Nephron progenitor cell (in vitro differentiated cells): ENCODE data around the gene OBP2A.
"Not testable (repeated sequence)": the region's sequence is repeated elsewhere in the genome, so short reads cannot be mapped to it uniquely, and the experiment has no call there.

ENCODE experiments used
- DNase-seq: peaks from one replicate; pipeline ENCODE4 v3.0.0; 2021
- H3K27ac Mint-ChIP-seq: 2 replicates; pipeline ENCODE4 v1.8.0; 2021; ENCODE audit warnings: mild to moderate bottlenecking, moderate library complexity, mixed read lengths
- H3K27me3 Mint-ChIP-seq: 2 replicates; pipeline ENCODE4 v1.8.0; 2021; ENCODE audit warnings: mild to moderate bottlenecking, low read depth, mixed read lengths; ENCODE audit not compliant: poor library complexity
- H3K36me3 Mint-ChIP-seq: 2 replicates; pipeline ENCODE4 v1.8.0; 2021; ENCODE audit warnings: low read depth, mixed read lengths
- H3K4me1 Mint-ChIP-seq: 2 replicates; pipeline ENCODE4 v1.8.0; 2021; ENCODE audit warnings: mixed read lengths
- H3K4me3 Mint-ChIP-seq: 2 replicates; pipeline ENCODE4 v1.8.0; 2021; ENCODE audit warnings: mild to moderate bottlenecking, moderate library complexity, mixed read lengths
- H3K9me3 Mint-ChIP-seq: 2 replicates; pipeline ENCODE4 v1.8.0; 2021; ENCODE audit warnings: mild to moderate bottlenecking, moderate library complexity, mixed read lengths
- CTCF ChIP-seq: fragments of 200-600 bp; sonication (generic); IDR thresholded peaks from 2 replicates; pipeline ENCODE4 v1.5.0; 2021; ENCODE audit warnings: antibody characterized with exemption

Gene OBP2A

GRCh38 chr9:135533674-135534073, 12.3 kb upstream of the OBP2A start:
- H3K4me1 Mint-ChIP-seq, result peaks cover 11% of the 10 kb centered on the region
- peaks cover 23% of the 10 kb centered on the region for H3K9me3 Mint-ChIP-seq
- peak overlapping the region; percentile 16 for H3K27ac Mint-ChIP-seq
- no peak overlapping the region for H3K4me3 Mint-ChIP-seq
- no peak for TF ChIP-seq CTCF
- peaks cover 55% of the 10 kb centered on the region for H3K27me3 Mint-ChIP-seq
- no peak for DNase-seq
- no peaks in the 10 kb centered on the region for H3K36me3 Mint-ChIP-seq

GRCh38 chr9:135534192-135534711, 11.7 kb upstream of the OBP2A start:
- H3K36me3 Mint-ChIP-seq, H3K4me3 Mint-ChIP-seq: not testable (repeated sequence)
- H3K27ac Mint-ChIP-seq, result peak overlapping the region; percentile 60
- peaks cover 21% of the 10 kb centered on the region for H3K9me3 Mint-ChIP-seq
- peak; percentile 39 for DNase-seq
- H3K4me1 Mint-ChIP-seq, result peaks cover 11% of the 10 kb centered on the region
- peaks cover 60% of the 10 kb centered on the region for H3K27me3 Mint-ChIP-seq

GRCh38 chr9:135534826-135535225, 11.1 kb upstream of the OBP2A start:
- H3K27ac Mint-ChIP-seq, H3K4me3 Mint-ChIP-seq, H3K36me3 Mint-ChIP-seq, DNase-seq: not testable (repeated sequence)
- Mint-ChIP-seq H3K9me3 (peaks cover 15% of the 10 kb centered on the region), H3K27me3 (peaks cover 64% of the 10 kb centered on the region), H3K4me1 (peaks cover 11% of the 10 kb centered on the region)

GRCh38 chr9:135535631-135536030, 10.3 kb upstream of the OBP2A start:
- H3K36me3 Mint-ChIP-seq, H3K27ac Mint-ChIP-seq, DNase-seq, H3K4me3 Mint-ChIP-seq: not testable (repeated sequence)
- Mint-ChIP-seq H3K27me3 (peaks cover 63% of the 10 kb centered on the region), H3K4me1 (peaks cover 11% of the 10 kb centered on the region), H3K9me3 (peaks cover 10% of the 10 kb centered on the region)

GRCh38 chr9:135536216-135536615, 9.7 kb upstream of the OBP2A start:
- Mint-ChIP-seq H3K4me1 (peaks cover 11% of the 10 kb centered on the region), H3K4me3 (no peak overlapping the region), H3K9me3 (peaks cover 10% of the 10 kb centered on the region), H3K27ac (no peak overlapping the region), H3K36me3 (no peaks in the 10 kb centered on the region), H3K27me3 (peaks cover 63% of the 10 kb centered on the region)
- no peak for TF ChIP-seq CTCF
- DNase-seq, result no peak

- H3K4me1 Mint-ChIP-seq, H3K36me3 Mint-ChIP-seq, H3K4me3 Mint-ChIP-seq, H3K27ac Mint-ChIP-seq, DNase-seq: not testable (repeated sequence)
- Mint-ChIP-seq H3K9me3 (peaks cover 16% of the 10 kb centered on the region), H3K27me3 (peaks cover 49% of the 10 kb centered on the region)
Measured at GRCh38 chr9:135543262-135543894, 2.5 kb upstream of the OBP2A start.

- no peak for DNase-seq
Measured at GRCh38 chr9:135544981-135545635, 818 bp upstream of the OBP2A start.

GRCh38 chr9:135546792-135547617, 1.1 kb downstream of the OBP2A start:
- not testable (repeated sequence) for H3K4me3 Mint-ChIP-seq, H3K4me1 Mint-ChIP-seq, DNase-seq, H3K27ac Mint-ChIP-seq, H3K36me3 Mint-ChIP-seq
- Mint-ChIP-seq H3K9me3 (peaks cover 16% of the 10 kb centered on the region), H3K27me3 (peaks cover 17% of the 10 kb centered on the region)

More at GRCh38 chr9:135544981-135545635, 818 bp upstream of the OBP2A start:
- TF ChIP-seq CTCF, result no peak
- Mint-ChIP-seq H3K4me3 (no peak overlapping the region), H3K27ac (no peak overlapping the region), H3K27me3 (peaks cover 34% of the 10 kb centered on the region), H3K9me3 (peaks cover 16% of the 10 kb centered on the region), H3K4me1 (no peaks in the 10 kb centered on the region), H3K36me3 (no peaks in the 10 kb centered on the region)
